ENCODE data around the gene MBOAT2.

GRCh38 chr2:8892111-8892510 is 111.4 kb downstream of the MBOAT2 start:
- TF ChIP-seq CTCF (IDR thresholded peaks at IDR 0.05; ENCODE audit: low read depth, low read length, missing input control): no peak
- no peak for TF ChIP-seq MAX (IDR thresholded peaks at IDR 0.05)
- TF ChIP-seq EGR1 (IDR thresholded peaks at IDR 0.05; ENCODE audit: low read depth in 2 of 2): no peak
- no peak for TF ChIP-seq JUND (IDR thresholded peaks at IDR 0.05)
- no peak for TF ChIP-seq ATF3 (IDR thresholded peaks at IDR 0.05)
- no peak for TF ChIP-seq TAF1 (conservative IDR thresholded peaks at IDR 0.05)
- TF ChIP-seq RAD21 (IDR thresholded peaks at IDR 0.05): no peak
- TF ChIP-seq HNF4A (conservative IDR thresholded peaks at IDR 0.05): no peak
- no peak for TF ChIP-seq SP1 (IDR thresholded peaks at IDR 0.05)
- TF ChIP-seq REST (IDR thresholded peaks at IDR 0.05): no peak
- TF ChIP-seq GABPA (IDR thresholded peaks at IDR 0.05 in 1 of 2, conservative IDR thresholded peaks at IDR 0.05 in 1 of 2): no peak
- TF ChIP-seq FOXA1 (IDR thresholded peaks at IDR 0.05): no peak
